Neural cell (in vitro differentiated cells): ENCODE measurements around the gene GPR157.

Experiments used
- CTCF ChIP-seq: fragments of 450-650 bp; IDR thresholded peaks from 2 replicates; pipeline ENCODE4 v1.5.1; 2014; ENCODE audit warnings: antibody characterized with exemption, mild to moderate bottlenecking, moderate library complexity; ENCODE audit not compliant: poor library complexity, severe bottlenecking
- EZH2 ChIP-seq: fragments of 200-600, 300-800 bp; shearing (Covaris generic), sonication (generic); IDR thresholded peaks from 2 replicates; pipeline ENCODE4 v1.6.1; 2014; ENCODE audit warnings: antibody characterized with exemption, low read length, borderline replicate concordance, mild to moderate bottlenecking; ENCODE audit not compliant: insufficient read depth, poor library complexity, severe bottlenecking
- POLR2AphosphoS5 ChIP-seq: IDR thresholded peaks from 2 replicates; pipeline ENCODE4 v1.6.1; 2012
- RAD21 ChIP-seq: fragments of 450-650 bp; conservative IDR thresholded peaks from 2 replicates; pipeline ENCODE4 v1.6.1; 2014; ENCODE audit warnings: antibody characterized with exemption, mild to moderate bottlenecking, moderate library complexity
- REST ChIP-seq: IDR thresholded peaks from 2 replicates; pipeline ENCODE4 v1.6.1; 2012; ENCODE audit warnings: borderline replicate concordance
- TAF1 ChIP-seq: IDR thresholded peaks from 2 replicates; pipeline ENCODE4 v1.6.1; 2012; ENCODE audit warnings: low read depth

- TF ChIP-seq CTCF = no peak
- TF ChIP-seq EZH2 = no peak
- TF ChIP-seq POLR2AphosphoS5 = no peak
- TF ChIP-seq TAF1 = no peak
- no peak for TF ChIP-seq REST
- no peak for TF ChIP-seq RAD21
These were observed 48.1 kb downstream of the GPR157 start for GRCh38 chr1:9080705-9081291.
